ENCODE data around the gene NKG7.
A peak's percentile ranks its signal among the peaks of the same experiment; 100 is the strongest.

NKG7 gene

DNA sequence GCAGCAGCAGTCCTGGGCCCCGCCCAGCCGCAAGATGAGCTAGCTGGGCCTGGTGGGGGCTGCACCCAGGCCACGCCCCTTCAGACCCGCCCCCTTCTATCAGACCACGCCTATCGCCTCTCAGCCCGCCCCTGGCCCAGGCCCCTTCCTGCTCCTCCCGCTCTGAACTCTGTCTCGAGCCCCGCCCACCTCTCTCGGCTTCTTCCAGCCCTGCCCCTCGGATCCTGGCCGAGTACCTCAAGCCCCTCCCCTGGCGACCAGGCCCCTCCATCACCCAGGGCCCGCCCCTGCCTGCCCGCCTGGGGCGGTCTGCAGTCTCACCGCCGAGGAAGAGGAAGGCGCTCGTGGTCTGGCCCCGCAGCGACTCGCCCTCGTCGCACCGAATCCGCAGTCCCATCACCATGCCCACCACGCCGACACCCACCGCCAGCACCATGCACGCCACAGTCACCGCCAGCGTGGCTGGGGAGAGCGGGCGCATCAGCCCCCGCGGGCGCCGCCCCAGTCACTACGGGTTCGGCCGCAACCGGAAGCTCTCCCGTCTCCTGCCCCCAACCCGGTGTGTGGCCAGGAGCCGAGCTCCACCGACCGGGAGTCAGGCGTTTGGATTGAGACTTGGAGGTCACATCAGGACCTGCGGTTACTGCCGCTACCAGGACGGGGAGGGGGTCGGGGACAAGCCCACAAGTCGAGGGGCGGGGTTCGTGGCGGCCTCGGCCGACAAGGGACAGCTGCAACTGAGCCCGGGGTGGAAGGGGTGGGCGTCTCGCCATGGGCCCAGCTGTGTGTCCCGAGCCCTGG is 4.7 kb downstream of the NKG7 start:
- in situ Hi-C loops (cut with HindIII; ENCODE audit: low sequenced_read_pairs): no loop called here
- peak; percentile 99 for DNase-seq (ENCODE audit: low read depth, low spot score)
- peak overlapping the region; percentile 85 for H3K4me3 ChIP-seq (ENCODE audit: low read depth, low read length)
- TF ChIP-seq, protein P1, sequence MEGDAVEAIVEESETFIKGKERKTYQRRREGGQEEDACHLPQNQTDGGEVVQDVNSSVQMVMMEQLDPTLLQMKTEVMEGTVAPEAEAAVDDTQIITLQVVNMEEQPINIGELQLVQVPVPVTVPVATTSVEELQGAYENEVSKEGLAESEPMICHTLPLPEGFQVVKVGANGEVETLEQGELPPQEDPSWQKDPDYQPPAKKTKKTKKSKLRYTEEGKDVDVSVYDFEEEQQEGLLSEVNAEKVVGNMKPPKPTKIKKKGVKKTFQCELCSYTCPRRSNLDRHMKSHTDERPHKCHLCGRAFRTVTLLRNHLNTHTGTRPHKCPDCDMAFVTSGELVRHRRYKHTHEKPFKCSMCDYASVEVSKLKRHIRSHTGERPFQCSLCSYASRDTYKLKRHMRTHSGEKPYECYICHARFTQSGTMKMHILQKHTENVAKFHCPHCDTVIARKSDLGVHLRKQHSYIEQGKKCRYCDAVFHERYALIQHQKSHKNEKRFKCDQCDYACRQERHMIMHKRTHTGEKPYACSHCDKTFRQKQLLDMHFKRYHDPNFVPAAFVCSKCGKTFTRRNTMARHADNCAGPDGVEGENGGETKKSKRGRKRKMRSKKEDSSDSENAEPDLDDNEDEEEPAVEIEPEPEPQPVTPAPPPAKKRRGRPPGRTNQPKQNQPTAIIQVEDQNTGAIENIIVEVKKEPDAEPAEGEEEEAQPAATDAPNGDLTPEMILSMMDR (IDR thresholded peaks at IDR 0.05; ENCODE audit: low read depth, low read length): no peak

DNA sequence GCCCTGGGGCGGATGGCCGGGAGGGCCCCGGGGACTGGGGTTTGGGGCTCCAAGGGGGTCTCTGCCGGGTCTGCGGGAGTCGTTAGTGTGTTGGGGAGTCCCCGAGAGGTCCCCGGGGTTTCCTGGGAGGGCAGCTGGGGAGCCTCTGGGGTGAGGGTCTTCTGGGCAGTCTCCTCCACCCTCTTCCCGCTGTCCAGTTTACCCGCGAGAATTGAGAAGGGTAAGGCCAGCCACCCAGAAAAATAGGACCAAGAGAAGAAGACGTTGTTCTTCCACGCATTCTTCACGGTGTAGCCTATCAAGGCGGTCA is 5.2 kb downstream of the NKG7 start:
- DNase-seq (ENCODE audit: low read depth, low spot score): no peak
- H3K4me3 ChIP-seq (ENCODE audit: low read depth, low read length): peak overlapping the region; percentile 85
- in situ Hi-C loops (cut with HindIII; ENCODE audit: low sequenced_read_pairs): no loop called here
- TF ChIP-seq, protein P1 (IDR thresholded peaks at IDR 0.05; ENCODE audit: low read depth, low read length): no peak

DNA sequence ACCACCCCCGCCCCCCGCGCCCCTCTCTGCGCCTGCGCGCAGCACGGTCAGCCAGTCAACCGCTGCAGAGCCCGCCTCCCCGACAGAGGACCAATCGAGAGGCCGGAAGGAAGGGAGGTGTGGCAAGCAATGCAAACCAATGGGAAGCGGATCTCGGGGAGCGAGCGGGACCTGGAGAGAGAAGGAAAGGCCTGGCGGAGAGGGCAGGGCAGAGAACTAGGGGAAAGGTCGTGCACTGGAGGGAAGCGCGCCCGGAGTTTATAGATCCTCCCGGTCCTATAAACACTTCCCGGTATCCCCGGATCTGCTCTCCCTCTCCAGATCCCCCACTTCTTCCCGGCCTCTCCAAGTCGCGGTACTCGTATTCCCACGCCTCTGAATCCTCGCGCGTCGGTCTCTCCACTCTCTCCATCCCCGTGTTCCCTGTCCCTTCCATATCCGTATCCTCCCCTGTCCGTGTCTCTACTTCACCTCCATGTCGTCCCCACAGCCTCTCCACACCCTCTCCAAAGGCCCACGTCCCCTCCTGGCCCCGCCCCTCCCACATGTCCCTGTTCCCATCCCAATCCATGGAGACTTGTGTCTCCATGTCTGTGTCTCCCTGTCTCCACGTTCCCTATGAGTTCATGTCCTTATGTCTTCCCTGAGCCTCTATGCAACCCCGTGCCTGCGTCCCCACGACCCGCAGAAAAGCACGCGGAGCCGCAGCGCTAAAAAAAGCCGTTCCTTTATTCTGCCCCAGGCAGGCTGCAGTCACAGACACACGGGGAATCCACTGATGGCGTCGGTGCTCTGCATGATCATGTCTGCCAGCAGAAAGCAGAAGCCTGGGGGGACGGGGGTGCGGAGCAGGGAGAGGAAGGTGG is 5.8 kb downstream of the NKG7 start:
- peak; percentile 98 for DNase-seq (ENCODE audit: low read depth, low spot score)
- in situ Hi-C loops (cut with HindIII; ENCODE audit: low sequenced_read_pairs): no loop called here
- H3K4me3 ChIP-seq (ENCODE audit: low read depth, low read length): peak overlapping the region; percentile 85
- TF ChIP-seq, protein P1 (IDR thresholded peaks at IDR 0.05; ENCODE audit: low read depth, low read length): no peak

DNA sequence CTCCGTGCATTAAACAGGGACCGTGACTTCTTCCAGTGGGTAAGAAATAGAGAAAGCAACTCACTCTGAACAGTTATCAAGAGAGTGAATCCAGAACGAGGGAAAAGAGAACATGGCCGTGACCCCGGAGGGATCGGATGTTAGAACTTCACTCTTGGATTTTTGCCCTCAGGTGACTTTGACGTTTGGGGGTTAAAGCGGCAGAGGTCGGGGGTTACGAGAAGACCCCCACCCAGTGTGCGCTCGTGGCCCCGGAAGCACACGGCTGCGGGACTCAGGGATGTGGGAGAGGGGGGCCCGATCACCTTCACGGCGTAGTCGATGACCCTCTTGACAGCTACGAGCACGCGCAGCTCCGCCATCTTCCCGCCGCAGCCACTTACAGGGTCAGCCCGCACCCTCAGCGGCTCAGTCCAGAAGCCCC is 6.5 kb downstream of the NKG7 start, which contains the start of gene ETFB:
TSS of gene ETFB (minus strand) at position 424 of the 424 bp plus-strand sequence. CDS start at position 362, 62 bp downstream.
- in situ Hi-C loops (cut with HindIII; ENCODE audit: low sequenced_read_pairs): no loop called here
- peak within 1 kb of the TSS; percentile 85 for H3K4me3 ChIP-seq (ENCODE audit: low read depth, low read length)
- peak; percentile 12 for DNase-seq (ENCODE audit: low read depth, low spot score)
- TF ChIP-seq, protein P1 (IDR thresholded peaks at IDR 0.05; ENCODE audit: low read depth, low read length): no peak

DNA sequence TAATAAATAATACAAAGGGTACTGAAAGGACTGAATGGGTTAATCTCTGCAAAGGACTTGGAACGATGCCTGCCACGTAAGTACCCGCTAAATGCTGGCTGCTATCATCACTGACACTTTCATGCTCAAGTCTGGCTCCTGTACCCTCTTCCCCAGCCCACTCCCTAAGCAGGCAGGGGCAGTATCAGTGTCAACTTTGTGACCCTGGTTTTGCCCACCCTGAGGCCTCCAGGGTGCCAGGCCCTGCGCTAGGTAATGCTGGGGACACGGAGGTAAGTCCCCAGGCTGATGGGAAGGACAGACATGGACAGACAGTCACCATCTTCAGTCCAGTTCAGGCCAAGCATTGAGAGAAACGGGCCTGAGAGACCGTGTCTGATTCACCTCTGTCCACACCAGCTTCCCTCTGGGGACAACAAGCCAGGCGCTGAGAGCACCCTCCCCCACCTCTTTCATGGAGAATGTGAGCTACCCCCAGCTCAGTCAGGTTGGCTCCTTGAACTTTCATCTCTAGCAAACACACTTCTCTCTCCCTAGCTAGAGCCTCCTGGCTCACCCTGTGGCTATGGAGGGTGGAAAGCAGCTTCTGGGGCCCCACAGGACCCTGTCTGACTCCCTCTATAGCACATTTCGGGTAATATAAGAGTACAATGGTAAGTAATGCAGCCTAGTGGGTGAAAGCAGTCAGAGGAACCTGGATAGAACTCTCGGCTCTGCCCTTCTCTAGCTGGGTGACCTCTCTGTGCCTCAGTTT is 7.1 kb downstream of the NKG7 start:
- TF ChIP-seq, protein P1 (IDR thresholded peaks at IDR 0.05; ENCODE audit: low read depth, low read length): no peak
- peak overlapping the region; percentile 85 for H3K4me3 ChIP-seq (ENCODE audit: low read depth, low read length)
- in situ Hi-C loops (cut with HindIII; ENCODE audit: low sequenced_read_pairs): no loop called here
- peak; percentile 42 for DNase-seq (ENCODE audit: low read depth, low spot score)
